Nucleus accumbens (tissue), 56 donors: ENCODE data around the gene TBCD.

Source experiments
- DNase-seq, 56 donors: peaks; one replicate each; lab custom pipeline; 2025; lab: John Stamatoyannopoulos, UW

TBCD gene

GRCh38 chr17:82805823-82806222 lies 54.0 kb downstream of the TBCD start:
- DNase-seq = no peak

GRCh38 chr17:82806645-82807044 lies 54.8 kb downstream of the TBCD start:
- DNase-seq = no peak

DNA sequence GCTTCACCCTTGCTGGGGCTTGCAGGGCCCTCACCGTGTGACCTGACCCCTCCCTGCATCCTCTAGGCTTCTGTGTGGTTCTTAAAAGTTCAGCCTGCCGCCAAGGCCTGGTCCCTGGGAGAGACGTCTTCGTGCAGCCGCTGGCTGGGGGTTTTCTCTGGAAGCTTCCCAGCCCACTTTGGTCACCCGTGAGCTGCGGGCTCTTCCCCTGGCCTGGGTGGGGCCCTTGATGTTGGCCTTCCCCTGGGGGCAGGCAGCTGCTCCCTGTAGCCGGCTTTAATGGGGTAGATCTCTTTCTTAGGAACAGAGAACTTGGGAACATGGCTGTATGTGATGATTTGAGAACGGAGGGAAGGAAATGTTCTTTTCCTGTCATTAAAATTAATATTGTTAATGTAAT lies 55.2 kb downstream of the TBCD start:
- no peak for DNase-seq

GRCh38 chr17:82807562-82807961 lies 55.7 kb downstream of the TBCD start:
- no peak for DNase-seq

- no peak for DNase-seq
Measured at GRCh38 chr17:82808006-82808405, 56.1 kb downstream of the TBCD start.

DNA sequence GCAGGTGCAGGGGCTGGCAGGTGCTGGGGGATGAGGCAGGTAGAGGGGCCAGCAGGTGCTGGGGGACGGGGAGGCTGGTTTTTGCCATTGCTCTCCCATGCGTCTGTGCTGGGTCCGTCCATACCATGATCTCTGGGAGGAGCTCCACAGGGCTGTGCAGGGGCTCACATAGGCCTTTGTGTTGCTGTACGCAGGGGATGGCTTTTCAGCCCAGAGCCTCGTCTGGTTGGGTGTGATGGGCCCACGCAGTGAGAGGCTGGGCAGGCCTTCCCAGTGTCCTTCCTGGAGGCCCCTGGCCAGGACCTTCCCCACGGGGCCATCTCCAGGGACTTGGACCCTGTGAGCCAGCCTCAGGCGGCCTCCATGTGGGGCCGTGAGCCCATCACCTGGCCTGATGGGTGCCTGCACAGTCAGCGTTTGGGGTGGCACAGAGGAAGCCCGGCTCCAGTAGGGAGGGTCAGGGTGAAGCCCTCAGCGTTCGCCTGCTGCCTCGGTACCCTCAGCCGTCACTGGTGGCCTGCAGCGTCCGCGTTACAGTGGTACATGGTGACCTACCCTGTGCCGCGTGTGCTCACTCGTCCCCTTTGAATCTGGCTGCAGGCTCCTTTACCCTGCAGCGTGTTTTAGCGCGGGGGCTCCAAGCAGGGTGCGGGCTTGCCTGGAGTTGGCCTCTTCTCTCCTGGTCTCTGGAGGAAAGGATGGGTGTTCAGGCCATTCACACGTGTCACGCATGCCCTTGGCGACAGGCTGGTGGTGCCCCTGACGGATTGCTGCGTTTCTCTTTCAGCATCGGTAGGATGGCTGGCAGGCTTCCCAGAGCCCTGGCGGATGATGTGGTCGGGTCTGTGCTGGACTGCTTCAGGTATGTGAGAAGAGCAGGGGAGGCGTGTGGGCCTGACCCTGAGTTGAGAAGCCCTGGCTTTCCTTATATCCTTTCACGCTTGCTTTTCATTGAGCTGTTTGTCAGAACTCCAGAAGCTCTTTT lies 57.3 kb downstream of the TBCD start:
- DNase-seq = no peak

DNA sequence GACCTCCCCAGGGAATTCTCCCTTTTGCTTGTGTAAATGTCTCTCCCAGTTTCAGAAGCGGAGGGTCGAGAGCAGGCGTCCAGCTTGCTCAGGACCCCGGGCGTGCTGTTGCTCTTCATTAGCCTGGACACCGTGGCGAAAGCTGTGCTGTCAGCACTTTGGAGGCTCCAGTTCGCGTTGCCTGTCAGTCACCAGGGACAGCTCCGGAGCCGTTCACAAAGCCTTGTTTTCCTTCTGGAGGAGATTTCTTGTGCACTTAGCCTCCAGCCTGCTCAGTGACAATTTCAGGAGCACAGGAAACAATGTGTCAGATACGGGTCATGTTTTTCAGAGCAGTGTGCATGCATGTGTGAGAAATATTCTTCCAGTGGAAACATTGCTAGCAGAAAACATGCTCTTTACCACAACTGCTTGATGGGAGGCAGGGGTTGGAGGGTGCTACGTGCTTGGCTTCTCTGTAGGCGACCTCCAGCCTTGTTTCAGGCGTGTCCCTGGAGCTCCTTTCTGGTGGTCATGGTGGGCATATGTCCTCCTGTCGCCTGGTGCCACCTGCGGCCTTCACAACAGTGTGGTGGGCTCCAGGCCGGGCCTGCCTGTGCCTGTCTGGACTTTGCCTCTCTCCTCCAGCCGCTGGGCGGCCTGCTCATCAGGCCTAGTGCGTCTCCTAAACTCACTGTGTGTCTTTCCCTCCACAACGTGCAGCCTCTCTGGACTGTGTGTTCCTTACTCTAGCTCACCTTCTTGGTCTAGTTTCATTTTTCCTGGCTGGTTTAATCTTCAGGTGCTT lies 59.0 kb downstream of the TBCD start:
- no peak for DNase-seq

DNA sequence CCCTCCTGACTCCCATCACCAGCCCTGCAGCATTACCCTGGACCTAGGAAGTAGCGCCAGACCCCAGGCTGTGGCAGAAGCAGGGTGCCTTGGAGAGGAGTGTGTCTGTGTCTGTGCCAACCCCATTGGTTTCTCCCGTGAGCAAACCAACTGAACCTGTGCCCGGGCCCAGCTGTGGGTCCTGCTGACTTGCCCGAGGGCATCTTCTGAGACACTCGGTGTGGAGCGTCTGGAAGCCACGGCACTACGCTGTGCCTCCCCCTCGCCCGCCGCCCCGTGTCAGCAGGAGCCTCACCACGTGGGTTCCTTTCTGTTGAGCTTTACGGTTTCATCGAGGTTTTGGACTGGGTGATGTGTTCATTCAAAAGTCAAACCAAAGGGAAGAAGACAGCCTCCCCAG lies 60.2 kb downstream of the TBCD start:
- DNase-seq = no peak

- no peak for DNase-seq
Measured at GRCh38 chr17:82812601-82813000, 60.7 kb downstream of the TBCD start.

GRCh38 chr17:82813299-82814051 lies 61.6 kb downstream of the TBCD start:
- no peak for DNase-seq

DNA sequence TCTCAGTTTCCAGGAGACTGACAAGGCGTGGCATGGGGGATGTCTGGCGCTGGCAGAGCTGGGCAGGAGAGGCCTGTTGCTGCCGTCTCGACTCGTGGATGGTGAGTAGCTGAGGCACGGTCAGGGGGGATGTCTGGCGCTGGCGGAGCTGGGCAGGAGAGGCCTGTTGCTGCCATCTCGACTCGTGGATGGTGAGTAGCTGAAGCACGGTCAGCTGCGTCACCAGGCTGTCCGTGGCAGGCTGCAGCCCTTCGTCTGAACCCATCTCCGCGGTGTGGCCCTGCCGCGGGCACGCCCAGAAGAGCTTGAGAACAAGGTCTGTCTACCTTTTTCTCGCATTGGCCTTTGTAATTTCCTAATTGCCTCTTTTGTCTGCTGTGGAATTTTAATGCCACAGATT lies 63.0 kb downstream of the TBCD start:
- no peak for DNase-seq

GRCh38 chr17:82815354-82815753 lies 63.5 kb downstream of the TBCD start:
- DNase-seq = no peak

DNA sequence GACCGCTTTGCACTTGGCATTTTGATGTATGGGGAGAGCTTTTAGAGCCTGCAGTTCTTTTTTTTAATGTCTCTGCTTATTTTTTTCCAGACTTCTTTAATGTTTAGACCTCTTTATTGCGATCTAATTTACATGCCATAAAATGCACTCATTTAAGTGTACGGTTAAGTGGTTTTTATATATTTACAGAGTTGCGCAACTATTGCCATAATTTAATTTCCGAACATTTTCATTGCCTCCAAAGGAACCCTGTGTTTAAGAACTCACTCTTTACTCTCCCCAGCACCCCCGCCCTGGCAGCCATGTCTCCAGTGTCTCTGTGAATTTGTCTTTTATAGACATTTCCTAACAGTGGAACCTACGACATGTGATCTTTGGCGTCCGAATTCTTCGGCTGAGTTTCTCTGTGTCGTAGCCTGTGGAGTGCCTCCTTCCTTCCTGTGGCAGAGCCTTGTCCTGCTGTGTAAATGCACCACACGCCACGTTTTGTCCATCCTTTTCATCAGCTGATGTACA lies 64.0 kb downstream of the TBCD start:
- DNase-seq = no peak

- no peak for DNase-seq
Measured at GRCh38 chr17:82816358-82816757, 64.5 kb downstream of the TBCD start.

- no peak for DNase-seq
Measured at GRCh38 chr17:82817947-82818346, 66.1 kb downstream of the TBCD start.

DNA sequence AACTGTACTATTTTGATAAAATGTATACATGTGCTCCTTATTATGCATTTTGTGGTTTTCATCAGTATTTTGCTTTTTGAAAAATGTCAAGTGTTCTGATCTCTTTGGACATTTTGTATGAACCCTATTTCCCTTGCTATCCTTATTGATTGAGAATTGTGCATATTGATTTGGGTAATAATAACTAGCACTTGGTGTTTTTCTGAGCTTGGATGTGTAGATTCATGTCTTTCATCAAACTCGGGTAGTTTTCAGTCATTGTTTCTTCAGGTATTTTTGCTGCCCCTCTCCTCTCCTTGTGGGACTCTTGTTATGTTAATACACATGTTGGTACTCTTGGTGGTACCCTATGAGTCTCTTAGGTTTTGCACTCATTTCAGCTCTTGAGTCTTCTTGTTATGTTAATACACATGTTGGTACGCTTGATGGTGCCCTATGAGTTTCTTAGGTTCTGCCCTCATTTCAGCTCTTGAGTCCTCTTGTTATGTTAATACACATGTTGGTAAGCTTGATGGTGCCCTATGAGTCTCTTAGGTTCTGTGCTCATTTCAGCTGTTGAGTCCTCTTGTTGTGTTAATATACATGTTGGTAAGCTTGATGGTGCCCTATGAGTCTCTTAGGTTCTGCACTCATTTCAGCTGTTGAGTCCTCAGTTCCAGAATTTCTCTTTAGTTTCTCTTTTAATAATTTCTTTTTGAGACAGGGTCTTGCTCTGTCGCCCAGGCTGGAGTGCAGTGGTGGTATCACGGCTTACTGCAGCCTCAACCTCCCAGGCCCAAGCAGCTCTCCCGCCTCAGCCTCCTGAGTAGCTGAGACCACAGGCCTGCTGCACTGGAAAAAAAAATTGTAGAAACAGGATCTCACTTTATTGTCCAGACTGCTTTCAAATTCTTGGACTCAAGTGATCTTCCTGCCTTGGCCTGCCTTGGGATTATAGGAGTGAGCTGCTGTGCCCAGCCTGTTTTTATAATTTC lies 68.7 kb downstream of the TBCD start:
- no peak for DNase-seq

DNA sequence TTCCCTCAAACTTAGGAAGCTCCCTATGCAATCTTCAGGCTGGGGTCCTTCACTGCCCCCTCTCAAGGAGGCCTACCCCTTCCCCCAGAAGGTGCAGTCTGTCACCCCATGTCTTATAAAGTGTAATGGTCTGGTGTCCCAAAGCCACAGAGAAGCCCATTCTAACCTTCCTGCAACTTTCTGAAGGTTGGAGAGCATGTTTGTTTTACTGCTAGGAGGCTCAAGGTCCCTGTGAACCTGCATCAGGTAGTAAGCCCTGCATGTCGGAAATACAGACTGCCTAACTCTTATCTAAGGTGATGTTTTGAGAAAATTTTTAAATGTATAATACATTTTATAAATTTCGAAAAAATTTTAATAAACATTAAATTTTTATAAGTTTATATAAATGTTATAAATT lies 69.7 kb downstream of the TBCD start:
- DNase-seq = no peak

GRCh38 chr17:82822281-82822680 lies 70.4 kb downstream of the TBCD start:
- no peak for DNase-seq

DNA sequence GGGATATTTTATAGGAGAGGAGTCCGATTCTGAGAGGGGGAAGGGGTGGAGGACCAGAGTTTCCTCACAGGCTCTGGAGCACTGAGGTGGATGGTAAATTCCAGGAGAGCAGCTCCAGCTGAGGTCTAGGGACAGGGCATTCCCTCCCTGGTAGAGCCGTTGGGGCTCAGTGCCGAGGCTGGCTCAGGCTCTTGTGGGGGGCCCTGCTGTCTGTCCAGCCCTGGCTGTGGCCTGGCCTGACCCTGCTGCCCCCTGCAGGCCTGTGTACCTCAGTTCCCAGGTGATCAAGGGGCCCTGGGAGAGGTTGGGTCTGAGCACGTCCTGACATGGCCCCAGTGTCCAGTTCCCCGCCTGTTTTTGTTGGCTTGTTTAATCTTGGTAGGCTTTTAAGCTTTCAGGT lies 71.1 kb downstream of the TBCD start:
- DNase-seq = no peak
